H9 (cell line): ENCODE measurements around the gene TMEM266. TPM values are rescaled to one million over a fixed set of nuclear protein-coding genes. Genes with fewer than 3 reads are reported as not detected.

Experiments used
- DNase-seq: peaks from one replicate; pipeline ENCODE4 v3.0.0-alpha.2; 2017
- H2AFZ ChIP-seq: one replicate; pipeline ENCODE4 v1.6.1; 2013; ENCODE audit warnings: mild to moderate bottlenecking, low read length, control low read depth, moderate library complexity
- H2AK5ac ChIP-seq: 2 replicates; pipeline ENCODE4 v1.6.1; 2013; ENCODE audit warnings: low read length, control low read depth, mixed read lengths; ENCODE audit not compliant: insufficient read length
- H2BK120ac ChIP-seq: one replicate; pipeline ENCODE4 v1.6.1; 2013; ENCODE audit warnings: low read depth, mild to moderate bottlenecking, low read length, control low read depth, inconsistent platforms; ENCODE audit not compliant: poor library complexity, severe bottlenecking
- H2BK12ac ChIP-seq: 2 replicates; pipeline ENCODE4 v1.6.1; 2013; ENCODE audit warnings: low read length, control low read depth, mixed read lengths, low read depth; ENCODE audit not compliant: insufficient read length
- H2BK15ac ChIP-seq: 2 replicates; pipeline ENCODE4 v1.6.1; 2013; ENCODE audit warnings: low read depth, low read length, control low read depth
- H2BK20ac ChIP-seq: one replicate; pipeline ENCODE4 v1.6.1; 2013; ENCODE audit warnings: low read depth, mild to moderate bottlenecking, low read length, control low read depth, inconsistent platforms; ENCODE audit not compliant: poor library complexity, severe bottlenecking
- H2BK5ac ChIP-seq: 2 replicates; pipeline ENCODE4 v1.6.1; 2013; ENCODE audit warnings: low read length, control low read depth, mixed read lengths; ENCODE audit not compliant: insufficient read length
- H3K14ac ChIP-seq: 2 replicates; pipeline ENCODE4 v1.6.1; 2013; ENCODE audit warnings: low read length, control low read depth; ENCODE audit not compliant: insufficient read depth
- H3K18ac ChIP-seq: 2 replicates; pipeline ENCODE4 v1.6.1; 2013; ENCODE audit warnings: low read depth, mild to moderate bottlenecking, mixed read lengths, low read length, control low read depth; ENCODE audit not compliant: insufficient read length
- H3K23ac ChIP-seq: 2 replicates; pipeline ENCODE4 v1.6.1; 2013; ENCODE audit warnings: low read length, control low read depth, mixed read lengths, low read depth; ENCODE audit not compliant: insufficient read length
- H3K23me2 ChIP-seq: 2 replicates; pipeline ENCODE4 v1.6.1; 2013; ENCODE audit warnings: low read depth, mild to moderate bottlenecking, mixed read lengths, low read length, control low read depth; ENCODE audit not compliant: insufficient read length, poor library complexity, severe bottlenecking
- H3K27ac ChIP-seq: 2 replicates; pipeline ENCODE4 v1.5.1; 2013; ENCODE audit warnings: low read length, control low read depth, mixed read lengths, low read depth; ENCODE audit not compliant: insufficient read length
- H3K27me3 ChIP-seq: 2 replicates; pipeline ENCODE4 v1.6.1; 2013; ENCODE audit warnings: low read length, control low read depth, inconsistent platforms; ENCODE audit not compliant: insufficient read depth
- H3K4ac ChIP-seq: 2 replicates; pipeline ENCODE4 v1.6.1; 2013; ENCODE audit warnings: low read depth, mild to moderate bottlenecking, control low read depth, inconsistent platforms, low read length, moderate library complexity
- H3K4me1 ChIP-seq: 2 replicates; pipeline ENCODE4 v1.6.1; 2013; ENCODE audit warnings: low read length, control low read depth, inconsistent platforms; ENCODE audit not compliant: insufficient read depth
- H3K4me2 ChIP-seq: 2 replicates; pipeline ENCODE4 v1.6.1; 2013; ENCODE audit warnings: low read length, control low read depth, mixed read lengths; ENCODE audit not compliant: insufficient read length, insufficient read depth
- H3K56ac ChIP-seq: 2 replicates; pipeline ENCODE4 v1.6.1; 2013; ENCODE audit warnings: low read depth, mild to moderate bottlenecking, mixed read lengths, low read length, control low read depth; ENCODE audit not compliant: insufficient read length
- H3K79me1 ChIP-seq: 2 replicates; pipeline ENCODE4 v1.6.1; 2013; ENCODE audit warnings: low read depth, mild to moderate bottlenecking, moderate library complexity, low read length, control low read depth, inconsistent platforms; ENCODE audit not compliant: insufficient read depth, poor library complexity, severe bottlenecking
- H3K79me2 ChIP-seq: 2 replicates; pipeline ENCODE4 v1.6.1; 2013; ENCODE audit warnings: low read length, control low read depth, inconsistent platforms; ENCODE audit not compliant: insufficient read depth
- H3K9ac ChIP-seq: 2 replicates; pipeline ENCODE4 v1.6.1; 2013; ENCODE audit warnings: low read length, control low read depth, mixed read lengths; ENCODE audit not compliant: insufficient read length; ENCODE audit errors: extremely low read depth
- H3K9me3 ChIP-seq: one replicate; pipeline ENCODE4 v1.6.1; 2013; ENCODE audit warnings: low read depth, low read length, inconsistent platforms; ENCODE audit not compliant: control insufficient read depth
- H3T11ph ChIP-seq: one replicate; pipeline ENCODE4 v1.6.1; 2013; ENCODE audit warnings: mild to moderate bottlenecking, low read length, control low read depth, inconsistent platforms
- H4K20me1 ChIP-seq: one replicate; pipeline ENCODE4 v1.6.1; 2013; ENCODE audit not compliant: control insufficient read depth, insufficient read length, insufficient read depth
- H4K5ac ChIP-seq: 2 replicates; pipeline ENCODE4 v1.6.1; 2013; ENCODE audit warnings: low read depth, mild to moderate bottlenecking, mixed read lengths, low read length, control low read depth; ENCODE audit not compliant: insufficient read length
- H4K8ac ChIP-seq: replicated peaks from 2 replicates; pipeline ENCODE4 v1.6.1; 2013; ENCODE audit warnings: low read length, control low read depth, mixed read lengths, low read depth; ENCODE audit not compliant: insufficient read length
- H4K91ac ChIP-seq: 2 replicates; pipeline ENCODE4 v1.6.1; 2013; ENCODE audit warnings: low read depth, mild to moderate bottlenecking, moderate library complexity, mixed read lengths, low read length, control low read depth; ENCODE audit not compliant: insufficient read length
- H3K27ac Mint-ChIP-seq, 3 experiments: 2 replicates in 2 of 3; 3 replicates in 1 of 3; pipeline ENCODE4 v1.8.0; 2020 to 2021; ENCODE audit warnings: mixed read lengths in 3 of 3, mild to moderate bottlenecking in 1 of 3, moderate library complexity in 1 of 3
- H3K27me3 Mint-ChIP-seq: 2 replicates; pipeline ENCODE4 v1.8.0; 2021; ENCODE audit warnings: low read depth, mild to moderate bottlenecking, moderate library complexity, mixed read lengths
- H3K36me3 Mint-ChIP-seq, 3 experiments: 2 replicates in 2 of 3; 3 replicates in 1 of 3; pipeline ENCODE4 v1.8.0; 2020 to 2021; ENCODE audit warnings: low read depth in 3 of 3, mixed read lengths in 3 of 3; ENCODE audit not compliant: insufficient read depth in 1 of 3
- H3K4me1 Mint-ChIP-seq, 2 experiments: 2 replicates each; pipeline ENCODE4 v1.8.0; 2020; ENCODE audit warnings: mixed read lengths in 2 of 2
- H3K4me3 Mint-ChIP-seq, 2 experiments: 2 replicates in 1 of 2; 3 replicates in 1 of 2; pipeline ENCODE4 v1.8.0; 2020 to 2021; ENCODE audit warnings: mild to moderate bottlenecking in 2 of 2, mixed read lengths in 2 of 2, moderate library complexity in 1 of 2
- H3K9me3 Mint-ChIP-seq, 2 experiments: 2 replicates in 1 of 2; 3 replicates in 1 of 2; pipeline ENCODE4 v1.8.0; 2020; ENCODE audit warnings: mild to moderate bottlenecking in 2 of 2, mixed read lengths in 2 of 2, moderate library complexity in 1 of 2
- CTCF ChIP-seq: fragments of 200-600 bp; sonication (generic); conservative IDR thresholded peaks from 3 replicates; pipeline ENCODE4 v1.8.0; 2021; ENCODE audit warnings: antibody characterized with exemption, mild to moderate bottlenecking
- WGBS: extraction: QIAGEN DNeasy Blood & Tissue Kit; methylation state at CpG from one replicate; pipeline ENCODE4 v1.1.7; 2013; ENCODE audit warnings: missing lambda C conversion rate, low lambda C conversion rate, mixed read lengths; ENCODE audit not compliant: insufficient read length; ENCODE audit errors: extremely low coverage; 5-methylcytosine and 5-hydroxymethylcytosine counted together
- total RNA-seq: library from RNA; stranded (reverse); gene quantifications from 2 replicates; pipeline ENCODE4 v1.2.1, GENCODE V29; 2021

The TMEM266 gene
- total RNA-seq, 1 experiment from 2014 or later: 0.81 TPM

- Histone ChIP-seq H2BK120ac (no peak overlapping the region), H2AK5ac (no peak overlapping the region), H3K27ac (no peak overlapping the region), H3K56ac (no peak overlapping the region), H3K4me2 (no peak overlapping the region), H2BK20ac (no peak overlapping the region), H3K23me2 (no peaks in the 10 kb centered on the region), H4K5ac (no peak overlapping the region), H2AFZ (no peak overlapping the region), H3K9ac (no peak overlapping the region), H4K91ac (no peak overlapping the region), H4K20me1 (no peaks in the 10 kb centered on the region), H3K14ac (no peak overlapping the region), H2BK15ac (no peak overlapping the region), H2BK12ac (no peak overlapping the region), H3K79me2 (no peaks in the 10 kb centered on the region), H3T11ph (no peak overlapping the region), H4K8ac (no peak overlapping the region), H2BK5ac (no peak overlapping the region), H3K4me1 (peaks cover 4% of the 10 kb centered on the region; the same call in 1 of the 2 replicates), H3K9me3 (no peaks in the 10 kb centered on the region), H3K18ac (no peak overlapping the region), H3K4ac (no peak overlapping the region), H3K23ac (no peak overlapping the region), H3K27me3 (no peaks in the 10 kb centered on the region; the same call in 1 of the 2 replicates), H3K79me1 (no peaks in the 10 kb centered on the region)
- Mint-ChIP-seq H3K4me3 (no peak overlapping the region), H3K4me1 (peaks cover 18 to 20% of the 10 kb centered on the region in 2 experiments), H3K9me3 (no peaks in the 10 kb centered on the region), H3K27me3 (peaks cover 3% of the 10 kb centered on the region; the same call in 1 of the 2 replicates), H3K27ac (no peak overlapping the region), H3K36me3 (no peaks in the 10 kb centered on the region)
- no peak for TF ChIP-seq CTCF
- WGBS: no CpG with 5 or more reads among the region's 6 CpGs
- no peak for DNase-seq
These were observed 59.0 kb downstream of the TMEM266 start for GRCh38 chr15:76118767-76119166.
